ENCODE results near the gene MYLK3. TPM values are rescaled to one million over a fixed set of nuclear protein-coding genes. Genes with fewer than 3 reads are reported as not detected.
"Not testable (repeated sequence)": the region's sequence is repeated elsewhere in the genome, so short reads cannot be mapped to it uniquely, and the experiment has no call there.

Gene MYLK3
- total and polyA plus RNA-seq, 3 experiments from 2014 or later: 0.20 to 0.47 TPM; not detected in 1

DNA sequence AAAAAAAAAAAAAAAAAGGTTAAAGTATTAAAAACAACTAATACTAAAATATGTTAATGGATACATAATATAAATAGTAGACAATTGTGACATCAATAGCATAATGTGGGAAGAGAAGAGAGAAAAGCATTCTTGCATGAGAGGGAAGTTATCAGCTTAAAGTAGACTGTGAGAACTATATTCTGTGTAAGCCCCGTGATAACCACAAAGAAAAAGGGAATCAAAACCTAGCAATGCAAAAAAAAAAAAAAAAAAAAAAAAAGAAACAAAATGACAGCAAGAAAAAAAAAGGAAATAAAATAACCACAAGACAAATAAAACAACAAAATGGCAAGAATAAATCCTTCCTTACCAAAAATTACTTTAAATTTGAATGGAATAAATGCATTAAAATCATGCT is 39.8 kb upstream of the MYLK3 start:
- DNase-seq: no peak
- peaks cover 2 to 9% (median 7%) of the 10 kb centered on the region in 5 donors for H3K9me3 Mint-ChIP-seq
- Histone ChIP-seq H3K4me1 (ENCODE audit: insufficient read depth, low read length) (peaks cover 4% of the 10 kb centered on the region), H3K4me3 (ENCODE audit: low read length) (no peak overlapping the region), H3K27ac (ENCODE audit: low read depth, low read length) (no peak overlapping the region), H3K36me3 (ENCODE audit: insufficient read depth, low read length) (no peaks in the 10 kb centered on the region), H3K9me3 (ENCODE audit: low read length) (no peaks in the 10 kb centered on the region), H3K27me3 (ENCODE audit: insufficient read depth, low read length, poor library complexity, severe bottlenecking) (no peaks in the 10 kb centered on the region)
- no peak overlapping the region for H3K27ac Mint-ChIP-seq
- H3K4me3 Mint-ChIP-seq: no peak overlapping the region
- POLR2A ChIA-PET: no interaction called here
- peaks cover 17 to 25% (median 19%) of the 10 kb centered on the region in 3 donors for H3K4me1 Mint-ChIP-seq
- peaks cover 0 to 14% (median 1%) of the 10 kb centered on the region in 3 donors for H3K36me3 Mint-ChIP-seq
- peaks cover 0 to 3% of the 10 kb centered on the region in 2 donors for H3K27me3 Mint-ChIP-seq
- CTCF ChIA-PET: interaction anchor here (0.7 kb wide), 1 partner anchor 47 kb away, joined by 3 read pairs; no protein-coding TSS in a partner anchor

DNA sequence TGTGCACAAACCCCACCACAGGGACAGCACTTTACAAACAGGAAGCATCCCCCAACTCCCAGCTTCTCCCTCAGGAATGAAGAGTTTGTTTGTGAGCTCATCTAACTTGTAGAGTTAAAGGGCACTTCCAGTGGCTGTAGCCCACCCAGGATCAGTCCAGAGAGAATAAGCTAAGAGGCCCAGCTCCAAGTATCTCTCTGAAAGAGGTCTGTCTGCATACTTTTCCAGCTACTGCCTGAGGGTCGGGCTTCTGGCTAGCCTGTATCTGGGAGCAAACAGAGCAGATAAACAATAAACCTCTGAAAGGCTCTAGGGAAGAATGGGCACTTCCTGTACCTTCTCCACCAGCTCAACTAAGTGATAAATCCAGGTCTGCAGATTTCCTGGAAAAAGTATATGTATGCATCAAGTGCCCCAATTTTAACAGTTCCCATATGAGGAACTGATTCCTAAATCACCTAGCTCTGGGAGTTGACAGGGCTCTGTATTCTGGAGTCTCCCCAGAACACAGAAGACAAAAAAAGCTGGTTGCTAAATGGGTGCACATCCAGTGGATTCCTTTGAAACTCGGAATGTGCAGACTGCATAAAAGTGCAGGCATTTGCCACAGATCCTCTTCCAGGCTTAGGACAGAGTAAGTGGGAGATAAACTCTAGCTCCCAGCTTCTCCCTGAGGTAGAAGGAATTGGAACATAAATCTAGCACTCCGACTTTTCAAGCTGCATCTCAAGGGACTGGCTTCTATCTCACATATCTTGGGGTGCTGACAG is 37.1 kb upstream of the MYLK3 start:
- Mint-ChIP-seq H3K4me1 (peaks cover 12 to 18% (median 12%) of the 10 kb centered on the region in 3 donors), H3K27me3 (peaks cover 0 to 6% of the 10 kb centered on the region in 2 donors), H3K9me3 (peaks cover 0 to 9% (median 4%) of the 10 kb centered on the region in 5 donors), H3K27ac (no peak overlapping the region), H3K36me3 (peaks cover 0 to 10% (median 1%) of the 10 kb centered on the region in 3 donors), H3K4me3 (no peak overlapping the region)
- H3K27ac ChIP-seq (ENCODE audit: low read depth, low read length): no peak overlapping the region
- H3K27me3 ChIP-seq (ENCODE audit: insufficient read depth, low read length, poor library complexity, severe bottlenecking): no peaks in the 10 kb centered on the region
- POLR2A ChIA-PET: no interaction called here
- no peak overlapping the region for H3K4me3 ChIP-seq (ENCODE audit: low read length)
- CTCF ChIA-PET: interaction anchor here (1.1 to 1.3 kb wide), 2 partner anchors 9 kb away, joined by 3 to 4 read pairs; no protein-coding TSS in a partner anchor
- no peaks in the 10 kb centered on the region for H3K9me3 ChIP-seq (ENCODE audit: low read length)
- no peak for DNase-seq
- H3K4me1 ChIP-seq (ENCODE audit: insufficient read depth, low read length): peaks cover 1% of the 10 kb centered on the region
- H3K36me3 ChIP-seq (ENCODE audit: insufficient read depth, low read length): no peaks in the 10 kb centered on the region

DNA sequence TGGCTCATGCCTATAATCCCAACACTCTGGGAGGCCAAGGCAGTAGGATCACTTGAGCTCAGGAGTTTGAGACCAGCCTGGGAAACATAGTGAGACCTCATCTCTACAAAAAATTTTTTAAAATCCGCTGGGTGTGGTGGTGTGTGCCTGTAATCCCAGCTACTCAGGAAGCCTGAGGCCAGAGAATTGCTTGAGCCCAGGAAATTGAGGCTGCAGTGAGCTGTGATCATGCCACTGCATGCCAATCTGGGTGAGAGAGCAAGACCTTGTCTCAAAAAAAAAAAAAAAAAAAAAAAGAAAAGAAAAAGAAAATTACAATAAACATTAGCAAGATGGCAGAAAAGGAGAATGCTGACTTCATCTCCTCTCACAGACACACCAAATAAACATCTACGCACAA is 36.4 kb upstream of the MYLK3 start:
- POLR2A ChIA-PET: not testable (repeated sequence)

DNA sequence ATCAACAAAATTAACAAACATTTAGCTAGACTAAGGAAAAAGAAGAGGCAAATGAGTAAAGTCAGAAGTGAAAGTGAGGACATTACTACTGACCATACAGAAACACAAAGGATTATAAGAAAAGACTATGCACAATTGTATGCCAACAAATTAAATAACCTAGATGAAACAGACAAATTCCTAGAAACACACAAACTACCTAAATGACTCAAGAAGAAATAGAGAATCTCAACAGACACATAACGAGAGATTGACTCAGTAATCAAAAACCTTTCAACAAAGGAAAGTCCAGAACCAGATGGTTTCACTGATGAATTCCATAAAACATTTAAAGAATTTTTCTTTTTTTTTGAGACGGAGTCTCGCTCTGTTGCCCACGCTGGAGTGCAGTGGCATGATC is 35.7 kb upstream of the MYLK3 start:
- H3K27ac Mint-ChIP-seq: no peak overlapping the region
- no peak overlapping the region for H3K27ac ChIP-seq (ENCODE audit: low read depth, low read length)
- CTCF ChIA-PET: no interaction called here

More for the DNA sequence above, 36.4 kb upstream of the MYLK3 start:
- not testable (repeated sequence) for H3K4me1 ChIP-seq (ENCODE audit: insufficient read depth, low read length); H3K27ac ChIP-seq (ENCODE audit: low read depth, low read length); H3K4me3 Mint-ChIP-seq; H3K36me3 ChIP-seq (ENCODE audit: insufficient read depth, low read length); H3K9me3 Mint-ChIP-seq; H3K27ac Mint-ChIP-seq; H3K4me3 ChIP-seq (ENCODE audit: low read length); H3K36me3 Mint-ChIP-seq; DNase-seq; H3K9me3 ChIP-seq (ENCODE audit: low read length); H3K27me3 ChIP-seq (ENCODE audit: insufficient read depth, low read length, poor library complexity, severe bottlenecking)
- CTCF ChIA-PET: interaction anchor here (1.1 to 1.3 kb wide), 2 partner anchors 9 to 10 kb away, joined by 3 to 4 read pairs; no protein-coding TSS in a partner anchor
- Mint-ChIP-seq H3K4me1 (peaks cover 6 to 12% (median 7%) of the 10 kb centered on the region in 3 donors), H3K27me3 (peaks cover 2 to 11% of the 10 kb centered on the region in 2 donors)

DNA sequence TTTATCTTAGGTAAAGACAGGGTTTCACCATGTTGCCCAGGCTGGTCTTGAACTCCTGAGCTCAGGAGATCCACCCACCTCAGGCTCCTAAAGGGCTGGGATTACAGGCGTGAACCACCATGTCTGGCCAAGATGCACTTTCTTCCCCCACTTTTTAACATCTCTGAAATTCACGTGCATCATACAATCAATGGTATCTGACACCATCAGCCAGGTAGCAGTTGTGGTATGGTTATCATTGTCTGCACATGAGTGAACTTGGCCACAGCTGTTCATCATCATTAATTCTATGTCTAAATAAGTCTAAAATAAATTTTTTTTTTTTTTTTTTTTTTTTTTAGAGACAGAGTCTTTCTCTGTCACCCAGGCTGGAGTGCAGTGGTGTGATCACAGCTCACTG is 34.2 kb upstream of the MYLK3 start:
- Histone ChIP-seq H3K9me3 (ENCODE audit: low read length) (no peaks in the 10 kb centered on the region), H3K36me3 (ENCODE audit: insufficient read depth, low read length) (no peaks in the 10 kb centered on the region), H3K27ac (ENCODE audit: low read depth, low read length) (no peak overlapping the region), H3K27me3 (ENCODE audit: insufficient read depth, low read length, poor library complexity, severe bottlenecking) (no peaks in the 10 kb centered on the region), H3K4me3 (ENCODE audit: low read length) (no peak overlapping the region), H3K4me1 (ENCODE audit: insufficient read depth, low read length) (no peaks in the 10 kb centered on the region)
- Mint-ChIP-seq H3K27ac (no peak overlapping the region), H3K9me3 (peaks cover 0 to 9% (median 4%) of the 10 kb centered on the region in 5 donors), H3K4me3 (no peak overlapping the region), H3K27me3 (peaks cover 2 to 15% of the 10 kb centered on the region in 2 donors), H3K36me3 (peaks cover 0 to 11% (median 0%) of the 10 kb centered on the region in 3 donors), H3K4me1 (no peaks in the 10 kb centered on the region)
- ChIA-PET CTCF (no interaction called here), POLR2A (no interaction called here)
- no peak for DNase-seq

More for the DNA sequence above, 35.7 kb upstream of the MYLK3 start:
- Mint-ChIP-seq H3K36me3 (peaks cover 0 to 10% (median 0%) of the 10 kb centered on the region in 3 donors), H3K27me3 (peaks cover 2 to 15% of the 10 kb centered on the region in 2 donors), H3K4me3 (no peak overlapping the region), H3K9me3 (peaks cover 0 to 9% (median 4%) of the 10 kb centered on the region in 5 donors), H3K4me1 (peaks cover 1 to 5% (median 3%) of the 10 kb centered on the region in 3 donors)
- Histone ChIP-seq H3K27me3 (ENCODE audit: insufficient read depth, low read length, poor library complexity, severe bottlenecking) (no peaks in the 10 kb centered on the region), H3K36me3 (ENCODE audit: insufficient read depth, low read length) (no peaks in the 10 kb centered on the region), H3K9me3 (ENCODE audit: low read length) (no peaks in the 10 kb centered on the region), H3K4me1 (ENCODE audit: insufficient read depth, low read length) (no peaks in the 10 kb centered on the region), H3K4me3 (ENCODE audit: low read length) (no peak overlapping the region)
- DNase-seq: no peak
- POLR2A ChIA-PET: no interaction called here

DNA sequence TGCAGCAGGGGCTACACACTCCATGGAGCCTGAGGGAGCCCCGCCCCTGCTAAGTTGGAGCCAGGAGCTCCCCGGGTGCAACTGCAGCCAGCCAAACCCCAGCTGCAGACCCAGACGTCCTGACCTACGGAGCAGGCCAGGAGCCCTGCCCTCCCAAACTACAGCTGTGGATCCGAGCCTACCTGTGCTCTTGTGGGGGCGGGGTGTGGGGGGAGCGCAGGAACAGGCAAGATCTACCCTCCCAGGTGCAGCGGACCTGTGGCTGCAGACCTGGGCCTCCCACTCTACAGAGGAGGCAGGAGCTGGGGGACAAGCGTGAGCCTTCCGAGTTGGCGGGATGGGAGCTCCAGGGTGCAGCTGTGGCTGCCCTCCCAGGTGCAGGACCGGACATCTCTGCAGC is 29.7 kb upstream of the MYLK3 start:
- no peaks in the 10 kb centered on the region for H3K36me3 ChIP-seq (ENCODE audit: insufficient read depth, low read length)
- ChIA-PET CTCF (no interaction called here), POLR2A (no interaction called here)

DNA sequence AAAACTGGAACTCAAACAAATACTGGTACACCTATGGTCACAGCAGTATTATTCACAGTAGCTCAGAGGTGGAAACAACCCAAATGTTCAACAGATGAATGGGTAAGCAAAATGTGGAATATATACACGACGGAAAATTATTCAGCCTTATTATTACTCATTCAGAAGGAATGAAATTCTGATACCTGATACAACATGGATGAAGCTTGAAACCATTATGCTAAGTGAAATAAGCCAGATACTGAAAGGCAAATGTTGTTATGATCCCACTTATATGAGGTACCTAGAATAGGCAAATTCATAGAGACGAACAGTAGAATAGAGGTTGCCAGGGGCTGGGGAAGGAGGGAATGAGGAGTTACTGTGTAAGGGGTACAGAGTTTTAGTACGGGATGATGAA is 27.1 kb upstream of the MYLK3 start:
- no peak overlapping the region for H3K27ac ChIP-seq (ENCODE audit: low read depth, low read length)
- no peaks in the 10 kb centered on the region for H3K9me3 ChIP-seq (ENCODE audit: low read length)
- Mint-ChIP-seq H3K4me1 (no peaks in the 10 kb centered on the region), H3K27ac (no peak overlapping the region), H3K4me3 (no peak overlapping the region), H3K27me3 (peaks cover 2 to 8% of the 10 kb centered on the region in 2 donors), H3K9me3 (no peaks in the 10 kb centered on the region), H3K36me3 (peaks cover 0 to 3% (median 0%) of the 10 kb centered on the region in 3 donors)
- H3K4me3 ChIP-seq (ENCODE audit: low read length): no peak overlapping the region
- H3K27me3 ChIP-seq (ENCODE audit: insufficient read depth, low read length, poor library complexity, severe bottlenecking): no peaks in the 10 kb centered on the region
- no peak for DNase-seq
- no peaks in the 10 kb centered on the region for H3K36me3 ChIP-seq (ENCODE audit: insufficient read depth, low read length)
- POLR2A ChIA-PET: no interaction called here
- CTCF ChIA-PET: interaction anchor here (1.2 kb wide), 1 partner anchor 10 kb away, joined by 3 read pairs; no protein-coding TSS in a partner anchor
- no peaks in the 10 kb centered on the region for H3K4me1 ChIP-seq (ENCODE audit: insufficient read depth, low read length)

More for the DNA sequence above, 29.7 kb upstream of the MYLK3 start:
- Histone ChIP-seq H3K27ac (ENCODE audit: low read depth, low read length) (no peak overlapping the region), H3K27me3 (ENCODE audit: insufficient read depth, low read length, poor library complexity, severe bottlenecking) (no peaks in the 10 kb centered on the region), H3K4me1 (ENCODE audit: insufficient read depth, low read length) (no peaks in the 10 kb centered on the region), H3K4me3 (ENCODE audit: low read length) (no peak overlapping the region), H3K9me3 (ENCODE audit: low read length) (no peaks in the 10 kb centered on the region)
- H3K4me3 Mint-ChIP-seq: no peak overlapping the region
- H3K36me3 Mint-ChIP-seq: peaks cover 0 to 3% (median 0%) of the 10 kb centered on the region in 3 donors
- no peaks in the 10 kb centered on the region for H3K9me3 Mint-ChIP-seq
- H3K4me1 Mint-ChIP-seq: no peaks in the 10 kb centered on the region
- H3K27me3 Mint-ChIP-seq: peaks cover 2 to 12% of the 10 kb centered on the region in 2 donors
- H3K27ac Mint-ChIP-seq: no peak overlapping the region
- DNase-seq: no peak

DNA sequence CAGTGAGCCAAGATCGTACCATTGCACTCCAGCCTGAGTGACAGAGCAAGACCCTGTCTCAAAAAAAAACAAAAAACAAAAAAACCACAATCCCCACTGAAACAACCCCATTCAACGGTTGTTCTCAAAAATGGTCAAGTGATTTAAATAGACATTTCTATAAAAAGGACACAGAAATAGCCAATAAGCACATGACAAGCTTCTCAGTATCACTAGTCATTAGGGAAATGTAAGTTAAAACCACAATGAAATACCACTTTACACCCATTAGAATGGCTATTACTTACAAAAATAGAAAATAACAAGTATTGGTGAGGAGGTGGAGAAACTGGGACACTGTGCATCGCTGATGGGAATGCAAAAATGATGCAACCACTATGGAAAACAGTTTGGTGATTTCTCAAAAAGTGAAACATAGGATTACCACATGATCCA is 26.6 kb upstream of the MYLK3 start:
- Histone ChIP-seq H3K27me3 (ENCODE audit: insufficient read depth, low read length, poor library complexity, severe bottlenecking) (no peaks in the 10 kb centered on the region), H3K9me3 (ENCODE audit: low read length) (no peaks in the 10 kb centered on the region), H3K36me3 (ENCODE audit: insufficient read depth, low read length) (no peaks in the 10 kb centered on the region), H3K4me3 (ENCODE audit: low read length) (no peak overlapping the region), H3K4me1 (ENCODE audit: insufficient read depth, low read length) (no peaks in the 10 kb centered on the region), H3K27ac (ENCODE audit: low read depth, low read length) (no peak overlapping the region)
- peaks cover 0 to 4% of the 10 kb centered on the region in 2 donors for H3K27me3 Mint-ChIP-seq
- no peak overlapping the region for H3K27ac Mint-ChIP-seq
- no peaks in the 10 kb centered on the region for H3K9me3 Mint-ChIP-seq
- H3K4me3 Mint-ChIP-seq: no peak overlapping the region
- H3K36me3 Mint-ChIP-seq: peaks cover 0 to 3% (median 0%) of the 10 kb centered on the region in 3 donors
- no peak for DNase-seq
- ChIA-PET CTCF (no interaction called here), POLR2A (no interaction called here)
- H3K4me1 Mint-ChIP-seq: no peaks in the 10 kb centered on the region

All from CD8-positive, alpha-beta memory T cell (primary cell).